Measurements from ENCODE around the gene CBX2.

The CBX2 gene

DNA sequence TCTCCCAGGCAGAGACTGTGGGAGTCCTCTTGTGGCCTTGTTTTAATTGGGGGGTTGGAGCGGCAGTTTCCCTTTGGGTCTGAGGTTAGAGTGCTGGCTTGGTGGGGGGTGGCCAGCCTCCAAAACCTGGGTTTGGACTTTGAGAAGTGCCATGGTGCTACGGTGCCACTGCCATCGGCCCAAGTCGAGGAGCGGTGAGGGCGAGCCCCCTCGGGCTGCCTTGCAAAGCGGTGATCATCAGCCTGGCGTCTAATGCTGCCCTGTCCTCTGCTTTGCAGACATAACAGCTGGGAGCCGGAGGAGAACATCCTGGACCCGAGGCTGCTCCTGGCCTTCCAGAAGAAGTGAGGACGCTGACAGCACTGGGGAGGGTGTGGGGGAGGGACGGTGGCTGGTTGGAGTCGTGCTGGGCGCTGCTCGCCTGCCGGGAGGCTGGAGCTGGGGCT, 1.2 kb downstream of the CBX2 start:
- no peak for FAIRE-seq
- TF ChIP-seq, protein P1, sequence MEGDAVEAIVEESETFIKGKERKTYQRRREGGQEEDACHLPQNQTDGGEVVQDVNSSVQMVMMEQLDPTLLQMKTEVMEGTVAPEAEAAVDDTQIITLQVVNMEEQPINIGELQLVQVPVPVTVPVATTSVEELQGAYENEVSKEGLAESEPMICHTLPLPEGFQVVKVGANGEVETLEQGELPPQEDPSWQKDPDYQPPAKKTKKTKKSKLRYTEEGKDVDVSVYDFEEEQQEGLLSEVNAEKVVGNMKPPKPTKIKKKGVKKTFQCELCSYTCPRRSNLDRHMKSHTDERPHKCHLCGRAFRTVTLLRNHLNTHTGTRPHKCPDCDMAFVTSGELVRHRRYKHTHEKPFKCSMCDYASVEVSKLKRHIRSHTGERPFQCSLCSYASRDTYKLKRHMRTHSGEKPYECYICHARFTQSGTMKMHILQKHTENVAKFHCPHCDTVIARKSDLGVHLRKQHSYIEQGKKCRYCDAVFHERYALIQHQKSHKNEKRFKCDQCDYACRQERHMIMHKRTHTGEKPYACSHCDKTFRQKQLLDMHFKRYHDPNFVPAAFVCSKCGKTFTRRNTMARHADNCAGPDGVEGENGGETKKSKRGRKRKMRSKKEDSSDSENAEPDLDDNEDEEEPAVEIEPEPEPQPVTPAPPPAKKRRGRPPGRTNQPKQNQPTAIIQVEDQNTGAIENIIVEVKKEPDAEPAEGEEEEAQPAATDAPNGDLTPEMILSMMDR (IDR thresholded peaks at IDR 0.05; ENCODE audit: insufficient read depth, missing control alignments): no peak
- no peak for DNase-seq (ENCODE audit: insufficient read length, low spot score)

DNA sequence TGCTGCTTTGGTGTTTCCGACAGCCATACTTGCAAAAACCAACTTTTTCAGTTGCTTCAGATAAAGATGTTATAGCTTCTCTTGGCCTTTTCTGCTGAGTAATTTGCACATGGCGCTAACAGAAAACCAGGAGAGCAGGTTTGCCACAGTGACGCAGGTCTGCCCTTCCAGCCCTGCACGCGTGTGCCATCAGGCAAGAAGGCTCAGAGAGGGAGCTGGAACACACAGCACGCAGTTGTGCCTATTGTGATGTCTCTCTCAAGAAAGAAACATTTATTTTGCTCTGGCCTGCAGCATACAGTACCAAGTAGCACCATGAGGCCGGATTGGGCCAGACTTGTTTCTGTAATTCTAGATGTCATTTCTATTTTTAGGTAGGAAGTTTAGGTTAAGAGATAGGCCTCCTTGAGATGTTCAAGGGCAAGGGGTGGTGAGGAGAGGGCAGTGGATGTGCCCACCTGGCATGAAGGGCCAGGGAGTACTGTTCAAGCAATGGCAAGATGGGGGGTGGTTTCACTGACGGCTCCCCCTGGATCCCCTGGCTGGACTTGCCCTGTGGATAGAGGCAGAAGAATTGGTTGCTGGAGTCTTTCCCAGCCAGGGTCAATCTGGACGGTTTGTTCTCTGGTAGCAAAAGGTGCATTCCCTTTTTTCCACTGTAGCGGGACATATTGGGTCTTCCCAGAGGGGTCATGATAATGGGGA, 1.9 kb downstream of the CBX2 start:
- FAIRE-seq (no peak), DNase-seq (ENCODE audit: insufficient read length, low spot score) (no peak)
- TF ChIP-seq, protein P1 (IDR thresholded peaks at IDR 0.05; ENCODE audit: insufficient read depth, missing control alignments): no peak

DNA sequence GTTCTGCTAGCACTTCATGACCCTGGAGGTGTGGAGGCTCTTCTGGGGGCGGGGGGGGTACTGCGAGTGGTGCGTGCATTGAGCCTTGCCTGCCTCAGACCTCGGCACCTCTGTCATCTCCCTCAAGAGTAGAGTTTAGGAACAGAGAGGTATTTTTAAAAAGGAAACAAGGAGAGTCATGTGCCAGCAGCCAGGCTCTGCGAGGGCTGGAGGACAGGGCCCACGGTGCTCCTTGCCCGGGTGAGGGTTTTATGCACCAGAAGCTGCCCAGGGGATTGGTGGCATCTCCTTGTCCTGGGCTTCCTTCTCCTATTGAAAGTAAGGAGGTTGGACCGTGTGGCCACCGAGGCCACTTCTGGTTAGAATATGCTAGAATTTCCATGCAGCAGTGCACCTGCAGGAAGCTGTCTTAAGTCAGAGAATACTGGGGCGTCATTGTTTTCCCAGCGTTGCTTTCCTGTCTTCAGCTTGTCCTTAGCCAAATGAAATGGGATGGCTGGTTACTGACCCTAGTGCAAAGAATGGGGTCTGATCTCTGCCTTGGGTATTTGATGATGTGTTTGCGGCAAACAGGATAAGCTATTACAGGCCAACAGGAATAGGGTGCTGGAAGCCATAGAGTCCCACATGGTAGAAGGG, 3.2 kb downstream of the CBX2 start:
- TF ChIP-seq, protein P1 (IDR thresholded peaks at IDR 0.05; ENCODE audit: insufficient read depth, missing control alignments): no peak
- DNase-seq (ENCODE audit: insufficient read length, low spot score): no peak
- FAIRE-seq: no peak

DNA sequence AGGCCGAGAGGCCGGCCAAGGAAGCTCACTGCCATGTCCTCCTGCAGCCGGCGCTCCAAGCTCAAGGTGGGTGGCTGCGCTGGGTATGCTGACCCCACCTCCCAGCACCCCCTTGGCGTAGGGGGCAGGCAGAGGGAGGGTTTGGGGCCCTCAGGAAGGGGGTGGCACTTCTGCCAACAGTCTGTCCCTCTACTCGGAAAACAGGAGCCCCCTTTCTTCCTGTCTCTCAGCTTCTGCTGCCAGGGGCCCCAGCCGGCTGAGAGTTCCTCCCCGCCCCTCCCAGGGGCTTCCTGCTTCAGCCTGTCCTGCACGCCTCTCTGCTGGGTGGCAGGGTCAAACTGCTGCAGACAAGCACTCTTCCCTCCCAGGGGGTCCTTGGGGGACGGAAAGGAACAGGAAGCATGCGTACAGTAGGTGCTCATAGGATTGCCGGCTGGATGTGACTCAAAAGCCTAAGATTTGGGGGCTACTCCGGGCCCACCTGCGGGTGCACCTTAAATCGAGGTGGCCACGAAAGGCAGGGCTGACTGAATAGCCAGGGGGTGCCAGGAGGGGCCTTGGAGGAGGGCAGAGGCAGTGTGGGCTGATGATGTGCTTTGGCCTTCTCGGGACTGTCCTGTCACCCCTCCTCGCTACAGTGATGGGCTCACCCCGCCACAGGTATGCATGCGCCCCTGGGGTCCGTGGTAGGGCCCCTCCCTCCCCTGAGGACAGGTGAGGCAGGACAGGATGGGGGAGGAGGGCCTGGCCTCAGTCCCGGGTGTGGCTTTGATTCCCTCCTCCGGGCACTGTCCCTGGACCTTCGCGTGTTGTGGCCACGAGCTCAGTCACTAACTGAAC, 4.0 kb downstream of the CBX2 start:
- no peak for DNase-seq (ENCODE audit: insufficient read length, low spot score)
- no peak for FAIRE-seq
- TF ChIP-seq, protein P1 (IDR thresholded peaks at IDR 0.05; ENCODE audit: insufficient read depth, missing control alignments): no peak

DNA sequence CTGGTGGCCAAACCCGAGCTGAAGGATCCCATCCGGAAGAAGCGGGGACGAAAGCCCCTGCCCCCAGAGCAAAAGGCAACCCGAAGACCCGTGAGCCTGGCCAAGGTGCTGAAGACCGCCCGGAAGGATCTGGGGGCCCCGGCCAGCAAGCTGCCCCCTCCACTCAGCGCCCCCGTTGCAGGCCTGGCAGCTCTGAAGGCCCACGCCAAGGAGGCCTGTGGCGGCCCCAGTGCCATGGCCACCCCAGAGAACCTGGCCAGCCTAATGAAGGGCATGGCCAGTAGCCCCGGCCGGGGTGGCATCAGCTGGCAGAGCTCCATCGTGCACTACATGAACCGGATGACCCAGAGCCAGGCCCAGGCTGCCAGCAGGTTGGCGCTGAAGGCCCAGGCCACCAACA, 5.9 kb downstream of the CBX2 start:
- FAIRE-seq: no peak
- TF ChIP-seq, protein P1 (IDR thresholded peaks at IDR 0.05; ENCODE audit: insufficient read depth, missing control alignments): no peak
- DNase-seq (ENCODE audit: insufficient read length, low spot score): no peak

DNA sequence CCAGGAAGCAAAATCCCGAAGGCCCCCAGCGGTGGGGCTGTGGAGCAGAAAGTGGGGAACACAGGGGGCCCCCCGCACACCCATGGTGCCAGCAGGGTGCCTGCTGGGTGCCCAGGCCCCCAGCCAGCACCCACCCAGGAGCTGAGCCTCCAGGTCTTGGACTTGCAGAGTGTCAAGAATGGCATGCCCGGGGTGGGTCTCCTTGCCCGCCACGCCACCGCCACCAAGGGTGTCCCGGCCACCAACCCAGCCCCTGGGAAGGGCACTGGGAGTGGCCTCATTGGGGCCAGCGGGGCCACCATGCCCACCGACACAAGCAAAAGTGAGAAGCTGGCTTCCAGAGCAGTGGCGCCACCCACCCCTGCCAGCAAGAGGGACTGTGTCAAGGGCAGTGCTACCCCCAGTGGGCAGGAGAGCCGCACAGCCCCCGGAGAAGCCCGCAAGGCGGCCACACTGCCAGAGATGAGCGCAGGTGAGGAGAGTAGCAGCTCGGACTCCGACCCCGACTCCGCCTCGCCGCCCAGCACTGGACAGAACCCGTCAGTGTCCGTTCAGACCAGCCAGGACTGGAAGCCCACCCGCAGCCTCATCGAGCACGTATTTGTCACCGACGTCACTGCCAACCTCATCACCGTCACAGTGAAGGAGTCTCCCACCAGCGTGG, 6.5 kb downstream of the CBX2 start:
- DNase-seq (ENCODE audit: insufficient read length, low spot score): no peak
- TF ChIP-seq, protein P1 (IDR thresholded peaks at IDR 0.05; ENCODE audit: insufficient read depth, missing control alignments): no peak
- no peak for FAIRE-seq
